GM18511 (cell line): ENCODE data around the gene C11orf91.
A peak's percentile ranks its signal among the peaks of the same experiment; 100 is the strongest.
"Not testable (repeated sequence)": the region's sequence is repeated elsewhere in the genome, so short reads cannot be mapped to it uniquely, and the experiment has no call there.

Source experiments
- ATAC-seq: cut with Tn5 transposase; IDR thresholded peaks from one replicate; pipeline ENCODE4 v1.9.1; 2021; ENCODE audit warnings: mild to moderate bottlenecking, moderate library complexity; ENCODE audit not compliant: unreplicated experiment

Gene C11orf91

GRCh38 chr11:33700502-33701271 lies at the start of gene C11orf91:
C11orf91 (minus strand) TSS chr11:33700826; CDS start chr11:33700740, 86 bp downstream.
- ATAC-seq: peak; percentile 86

GRCh38 chr11:33747979-33748378 lies 47.4 kb upstream of the C11orf91 start:
- no peak for ATAC-seq

GRCh38 chr11:33743291-33743690 lies 42.7 kb upstream of the C11orf91 start:
- no peak for ATAC-seq

GRCh38 chr11:33742249-33742851 lies 41.7 kb upstream of the C11orf91 start:
- no peak for ATAC-seq

- no peak for ATAC-seq
Measured at GRCh38 chr11:33741806-33742205, 41.2 kb upstream of the C11orf91 start.

- ATAC-seq: no peak
Measured at GRCh38 chr11:33737362-33737821, 36.8 kb upstream of the C11orf91 start.

- peak; percentile 66 for ATAC-seq
Measured at GRCh38 chr11:33736148-33736812, 35.7 kb upstream of the C11orf91 start, which contains the start of gene CD59. CD59 (minus strand) TSS chr11:33736423; CDS start chr11:33722445, 13,978 bp downstream.

GRCh38 chr11:33735271-33736147 lies 34.9 kb upstream of the C11orf91 start:
- ATAC-seq: peak; percentile 64

- no peak for ATAC-seq
Measured at GRCh38 chr11:33734441-33735270, 34.0 kb upstream of the C11orf91 start.

GRCh38 chr11:33733980-33734379 lies 33.4 kb upstream of the C11orf91 start:
- ATAC-seq: no peak

GRCh38 chr11:33731723-33732531 lies 31.3 kb upstream of the C11orf91 start:
- ATAC-seq: no peak

GRCh38 chr11:33730716-33731115 lies 30.1 kb upstream of the C11orf91 start:
- no peak for ATAC-seq

- ATAC-seq: not testable (repeated sequence)
Measured at GRCh38 chr11:33729072-33729664, 28.5 kb upstream of the C11orf91 start.

GRCh38 chr11:33727539-33727938 lies 26.9 kb upstream of the C11orf91 start:
- ATAC-seq: not testable (repeated sequence)

GRCh38 chr11:33725496-33725895 lies 24.9 kb upstream of the C11orf91 start:
- no peak for ATAC-seq

- no peak for ATAC-seq
Measured at GRCh38 chr11:33724644-33725035, 24.0 kb upstream of the C11orf91 start.

- ATAC-seq: peak; percentile 31
Measured at GRCh38 chr11:33723238-33723881, 22.7 kb upstream of the C11orf91 start.
